ENCODE results near the gene SMG6.

DNA sequence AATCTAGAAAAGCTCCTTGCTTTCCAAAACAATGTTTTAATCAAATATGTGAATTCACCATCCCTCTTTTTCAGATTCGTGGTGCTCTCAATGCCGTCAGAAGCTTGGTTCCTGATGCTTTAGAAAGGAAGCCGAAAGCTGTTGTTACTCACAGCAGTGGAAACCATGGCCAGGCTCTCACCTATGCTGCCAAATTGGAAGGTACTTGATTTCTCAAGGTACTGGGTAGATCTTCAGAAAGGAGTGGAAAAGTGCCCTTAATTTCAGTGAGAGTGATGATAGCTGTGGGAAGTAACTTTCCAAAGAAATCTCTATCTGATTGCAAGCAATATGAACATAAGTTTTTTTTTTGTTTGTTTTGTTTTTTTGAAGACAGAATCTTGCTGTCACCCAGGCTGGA is 14.2 kb upstream of the SMG6 start:
- TF ChIP-seq, protein P1, sequence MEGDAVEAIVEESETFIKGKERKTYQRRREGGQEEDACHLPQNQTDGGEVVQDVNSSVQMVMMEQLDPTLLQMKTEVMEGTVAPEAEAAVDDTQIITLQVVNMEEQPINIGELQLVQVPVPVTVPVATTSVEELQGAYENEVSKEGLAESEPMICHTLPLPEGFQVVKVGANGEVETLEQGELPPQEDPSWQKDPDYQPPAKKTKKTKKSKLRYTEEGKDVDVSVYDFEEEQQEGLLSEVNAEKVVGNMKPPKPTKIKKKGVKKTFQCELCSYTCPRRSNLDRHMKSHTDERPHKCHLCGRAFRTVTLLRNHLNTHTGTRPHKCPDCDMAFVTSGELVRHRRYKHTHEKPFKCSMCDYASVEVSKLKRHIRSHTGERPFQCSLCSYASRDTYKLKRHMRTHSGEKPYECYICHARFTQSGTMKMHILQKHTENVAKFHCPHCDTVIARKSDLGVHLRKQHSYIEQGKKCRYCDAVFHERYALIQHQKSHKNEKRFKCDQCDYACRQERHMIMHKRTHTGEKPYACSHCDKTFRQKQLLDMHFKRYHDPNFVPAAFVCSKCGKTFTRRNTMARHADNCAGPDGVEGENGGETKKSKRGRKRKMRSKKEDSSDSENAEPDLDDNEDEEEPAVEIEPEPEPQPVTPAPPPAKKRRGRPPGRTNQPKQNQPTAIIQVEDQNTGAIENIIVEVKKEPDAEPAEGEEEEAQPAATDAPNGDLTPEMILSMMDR (IDR thresholded peaks at IDR 0.05; ENCODE audit: insufficient read depth, low read depth, low read length), result no peak
- no peak for TF ChIP-seq EZH2 (IDR thresholded peaks at IDR 0.05; ENCODE audit: insufficient read depth, low read length)

All from astrocyte (in vitro differentiated cells and primary cell).